ENCODE results near the gene PLXNB3. TPM values are rescaled to one million over a fixed set of nuclear protein-coding genes. Genes with fewer than 3 reads are reported as not detected.

The PLXNB3 gene
- total RNA-seq, 1 experiment from 2014 or later: 41.4 TPM

- Histone ChIP-seq H3K79me2 (ENCODE audit: low read depth) (no peaks in the 10 kb centered on the region), H3K4me2 (no peak overlapping the region), H3K27me3 (ENCODE audit: insufficient read depth, low read depth) (no peaks in the 10 kb centered on the region), H3K9me2 (ENCODE audit: insufficient read depth) (no peaks in the 10 kb centered on the region), H4K20me1 (ENCODE audit: insufficient read depth) (no peaks in the 10 kb centered on the region), H3K9me3 (ENCODE audit: insufficient read depth, low read depth) (no peaks in the 10 kb centered on the region), H3K36me3 (ENCODE audit: low read depth) (no peaks in the 10 kb centered on the region), H3K27ac (no peak overlapping the region), H3K4me1 (replicated peaks; ENCODE audit: insufficient read depth) (no peaks in the 10 kb centered on the region), H3K4me3 (no peak overlapping the region), H3F3A (ENCODE audit: insufficient read depth, low read depth) (no peaks in the 10 kb centered on the region), H2AFZ (no peak overlapping the region)
- ChIA-PET POLR2A (ENCODE audit: unreplicated experiment) (no interaction called here), CTCF (interaction anchor here (0.5 kb wide), 1 partner anchor 227 kb away, joined by 26 read pairs; no protein-coding TSS in a partner anchor)
- intact Hi-C loops (cut with micrococcal nuclease; ENCODE audit: unreplicated experiment): no loop called here
- TF ChIP-seq CTCF (conservative IDR thresholded peaks at IDR 0.05): no peak
- no peak for TF ChIP-seq EZH2 (IDR thresholded peaks at IDR 0.05; ENCODE audit: low read depth)
- BruUV-seq (replicated peaks): no TSS peak
- no peak for DNase-seq
Observed at GRCh38 chrX:153782871-153783270, 18.8 kb downstream of the PLXNB3 start.

- Histone ChIP-seq H3K4me1 (replicated peaks; ENCODE audit: insufficient read depth) (no peaks in the 10 kb centered on the region), H2AFZ (no peak overlapping the region), H3K27ac (no peak overlapping the region), H3K9me3 (ENCODE audit: insufficient read depth, low read depth) (no peaks in the 10 kb centered on the region), H3K4me3 (no peak overlapping the region), H4K20me1 (ENCODE audit: insufficient read depth) (no peaks in the 10 kb centered on the region), H3K4me2 (no peak overlapping the region), H3K36me3 (ENCODE audit: low read depth) (no peaks in the 10 kb centered on the region), H3F3A (ENCODE audit: insufficient read depth, low read depth) (no peaks in the 10 kb centered on the region), H3K9me2 (ENCODE audit: insufficient read depth) (no peaks in the 10 kb centered on the region), H3K27me3 (ENCODE audit: insufficient read depth, low read depth) (no peaks in the 10 kb centered on the region), H3K79me2 (ENCODE audit: low read depth) (no peaks in the 10 kb centered on the region)
- intact Hi-C loops (cut with micrococcal nuclease; ENCODE audit: unreplicated experiment): no loop called here
- TF ChIP-seq EZH2 (IDR thresholded peaks at IDR 0.05; ENCODE audit: low read depth) (no peak), CTCF (conservative IDR thresholded peaks at IDR 0.05) (no peak)
- BruUV-seq (replicated peaks): no TSS peak
- CTCF ChIA-PET: no interaction called here
- DNase-seq: no peak
- POLR2A ChIA-PET (ENCODE audit: unreplicated experiment): no interaction called here
Observed at GRCh38 chrX:153783378-153784013, 19.4 kb downstream of the PLXNB3 start.

- Histone ChIP-seq H3K4me1 (replicated peaks; ENCODE audit: insufficient read depth) (no peaks in the 10 kb centered on the region), H4K20me1 (ENCODE audit: insufficient read depth) (no peaks in the 10 kb centered on the region), H3K4me3 (no peak overlapping the region), H3K9me3 (ENCODE audit: insufficient read depth, low read depth) (no peaks in the 10 kb centered on the region), H3K9me2 (ENCODE audit: insufficient read depth) (no peaks in the 10 kb centered on the region), H3K36me3 (ENCODE audit: low read depth) (no peaks in the 10 kb centered on the region), H3K4me2 (no peak overlapping the region), H3F3A (ENCODE audit: insufficient read depth, low read depth) (no peaks in the 10 kb centered on the region), H3K79me2 (ENCODE audit: low read depth) (no peaks in the 10 kb centered on the region), H2AFZ (no peak overlapping the region), H3K27ac (no peak overlapping the region), H3K27me3 (ENCODE audit: insufficient read depth, low read depth) (no peaks in the 10 kb centered on the region)
- CTCF ChIA-PET: no interaction called here
- POLR2A ChIA-PET (ENCODE audit: unreplicated experiment): no interaction called here
- no peak for DNase-seq
- TF ChIP-seq EZH2 (IDR thresholded peaks at IDR 0.05; ENCODE audit: low read depth) (no peak), CTCF (conservative IDR thresholded peaks at IDR 0.05) (no peak)
- no TSS peak for BruUV-seq (replicated peaks)
- intact Hi-C loops (cut with micrococcal nuclease; ENCODE audit: unreplicated experiment): no loop called here
Observed at GRCh38 chrX:153784325-153784967, 20.4 kb downstream of the PLXNB3 start.
